Spleen (tissue), 7 donors: Measurements from ENCODE around the gene FOXK2.

Experiments
- CTCF ChIP-seq, 11 experiments: fragments of 200-600 bp in 7 of 11; fragments of 450-650 bp in 4 of 11; sonication (generic) in 4 of 11; IDR thresholded peaks in 8 of 11; conservative IDR thresholded peaks in 3 of 11; 1 replicate in 7 of 11; 2 replicates in 4 of 11; pipeline versions ENCODE4 v1.4.0 to v1.8.0; 2016 to 2021; ENCODE audit warnings: antibody characterized with exemption in 11 of 11, inconsistent platforms in 4 of 11, mild to moderate bottlenecking in 1 of 11
- POLR2AphosphoS5 ChIP-seq, 3 donors: sonication (generic); formaldehyde crosslinking; IDR thresholded peaks; one replicate each; pipeline ENCODE4 v1.5.1; 2017; ENCODE audit warnings: antibody characterized with exemption in 3 of 3
- donor health status: DM: no; HTN: no; CAD: no; lungs with moderate emphysema.
- donor health status: DM: no; HTN: no; CAD: no.
- donor health status: DM: no; HTN: no; CAD: no.

- TF ChIP-seq CTCF (IDR thresholded peaks at IDR 0.05 in 8 of 11, conservative IDR thresholded peaks at IDR 0.05 in 3 of 11) (no peak), POLR2AphosphoS5 (IDR thresholded peaks at IDR 0.05) (no peak)
Measured at GRCh38 chr17:82636626-82637598, 117.4 kb downstream of the FOXK2 start.
